Measurements from ENCODE around the gene THOC6.

GRCh38 chr16:3007957-3008689 is 15.7 kb upstream of the THOC6 start:
- TF ChIP-seq CTCF (IDR thresholded peaks at IDR 0.05) (no peak), EZH2 (IDR thresholded peaks at IDR 0.05) (peak; percentile 9), EZH2phosphoT487 (IDR thresholded peaks at IDR 0.05) (no peak)

Measured in neural progenitor cell (in vitro differentiated cells).